ENCODE data around the gene OLFML1. TPM values are rescaled to one million over a fixed set of nuclear protein-coding genes. Genes with fewer than 3 reads are reported as not detected.

Gene OLFML1
- 1 to 10 TPM; 7.4 to 8.7 TPM for total RNA-seq

- ATAC-seq (ENCODE audit: insufficient number of reproducible peaks, low FRiP score, low read depth) (no peak), DNase-seq (ENCODE audit: low spot score) (no peak)
- Histone ChIP-seq H3K4me1 (ENCODE audit: control insufficient read depth in 1 of 2, low read depth in 2 of 2) (peaks cover 0 to 30% of the 10 kb centered on the region in 2 donors), H3K27me3 (replicated peaks; ENCODE audit: insufficient read depth) (no peaks in the 10 kb centered on the region), H3K4me3 (peak within 1 kb of the TSS; percentile 64), H3K27ac (peak within 1 kb of the TSS in 1 of 2 donors; percentile 2), H3K36me3 (no peaks in the 10 kb centered on the region), H3K9me3 (no peaks in the 10 kb centered on the region)
- no peak for TF ChIP-seq CTCF (IDR thresholded peaks at IDR 0.05)
Observed at GRCh38 chr11:7485186-7486097, at the start of gene OLFML1. TSS of gene OLFML1 (plus strand) at chr11:7485506. CDS start at chr11:7485876, 370 bp downstream.

GRCh38 chr11:7436146-7436545 is 49.2 kb upstream of the OLFML1 start:
- H3K36me3 ChIP-seq = no peaks in the 10 kb centered on the region
- H3K9me3 ChIP-seq = no peaks in the 10 kb centered on the region
- DNase-seq (ENCODE audit: low spot score) (no peak), ATAC-seq (ENCODE audit: insufficient number of reproducible peaks, low FRiP score, low read depth) (no peak)
- H3K27ac ChIP-seq = no peak overlapping the region
- no peak overlapping the region for H3K4me3 ChIP-seq
- H3K27me3 ChIP-seq (replicated peaks; ENCODE audit: insufficient read depth) = no peaks in the 10 kb centered on the region
- H3K4me1 ChIP-seq (ENCODE audit: control insufficient read depth in 1 of 2, low read depth in 2 of 2) = no peaks in the 10 kb centered on the region
- no peak for TF ChIP-seq CTCF (IDR thresholded peaks at IDR 0.05)

GRCh38 chr11:7436657-7437056 is 48.6 kb upstream of the OLFML1 start:
- Histone ChIP-seq H3K36me3 (no peaks in the 10 kb centered on the region), H3K4me1 (ENCODE audit: control insufficient read depth in 1 of 2, low read depth in 2 of 2) (no peaks in the 10 kb centered on the region), H3K27ac (no peak overlapping the region), H3K27me3 (replicated peaks; ENCODE audit: insufficient read depth) (no peaks in the 10 kb centered on the region), H3K9me3 (no peaks in the 10 kb centered on the region), H3K4me3 (no peak overlapping the region)
- DNase-seq (ENCODE audit: low spot score) = no peak
- no peak for ATAC-seq (ENCODE audit: insufficient number of reproducible peaks, low FRiP score, low read depth)
- TF ChIP-seq CTCF (IDR thresholded peaks at IDR 0.05) = no peak

GRCh38 chr11:7437696-7438095 is 47.6 kb upstream of the OLFML1 start:
- Histone ChIP-seq H3K9me3 (no peaks in the 10 kb centered on the region), H3K4me1 (ENCODE audit: control insufficient read depth in 1 of 2, low read depth in 2 of 2) (no peaks in the 10 kb centered on the region), H3K27ac (no peak overlapping the region), H3K27me3 (replicated peaks; ENCODE audit: insufficient read depth) (no peaks in the 10 kb centered on the region), H3K4me3 (no peak overlapping the region), H3K36me3 (no peaks in the 10 kb centered on the region)
- no peak for TF ChIP-seq CTCF (IDR thresholded peaks at IDR 0.05)
- ATAC-seq (ENCODE audit: insufficient number of reproducible peaks, low FRiP score, low read depth) (no peak), DNase-seq (ENCODE audit: low spot score) (no peak)

GRCh38 chr11:7439746-7440320 is 45.5 kb upstream of the OLFML1 start:
- Histone ChIP-seq H3K4me3 (no peak overlapping the region), H3K36me3 (no peaks in the 10 kb centered on the region), H3K27me3 (replicated peaks; ENCODE audit: insufficient read depth) (no peaks in the 10 kb centered on the region), H3K4me1 (ENCODE audit: control insufficient read depth in 1 of 2, low read depth in 2 of 2) (no peaks in the 10 kb centered on the region), H3K27ac (no peak overlapping the region), H3K9me3 (no peaks in the 10 kb centered on the region)
- TF ChIP-seq CTCF (IDR thresholded peaks at IDR 0.05) = no peak
- DNase-seq (ENCODE audit: low spot score) (no peak), ATAC-seq (ENCODE audit: insufficient number of reproducible peaks, low FRiP score, low read depth) (no peak)

Data from thoracic aorta (tissue), 2 donors.